GM12875 (cell line): ENCODE results near the gene GPR65.

Source experiments
- H3K4me3 ChIP-seq: one replicate; pipeline ENCODE4 v1.5.1; 2011; ENCODE audit warnings: low read depth, low read length, control low read depth
- CTCF ChIP-seq: IDR thresholded peaks from 2 replicates; pipeline ENCODE4 v1.5.1; 2011; ENCODE audit warnings: low read depth, mild to moderate bottlenecking, control low read depth, inconsistent platforms, low read length, moderate library complexity, borderline replicate concordance; ENCODE audit not compliant: insufficient read depth

The GPR65 gene

GRCh38 chr14:88025313-88025712 lies 20.4 kb downstream of the GPR65 start:
- TF ChIP-seq CTCF, result no peak
- H3K4me3 ChIP-seq, result no peak overlapping the region

- no peak for TF ChIP-seq CTCF
Observed at GRCh38 chr14:88026890-88027289, 22.0 kb downstream of the GPR65 start.

GRCh38 chr14:88029500-88029899 lies 24.6 kb downstream of the GPR65 start:
- no peak for TF ChIP-seq CTCF

More at GRCh38 chr14:88026890-88027289, 22.0 kb downstream of the GPR65 start:
- no peak overlapping the region for H3K4me3 ChIP-seq

GRCh38 chr14:88030079-88030478 lies 25.1 kb downstream of the GPR65 start:
- H3K4me3 ChIP-seq, result no peak overlapping the region
- TF ChIP-seq CTCF, result no peak

More at GRCh38 chr14:88029500-88029899, 24.6 kb downstream of the GPR65 start:
- H3K4me3 ChIP-seq, result no peak overlapping the region

- no peak for TF ChIP-seq CTCF
- no peak overlapping the region for H3K4me3 ChIP-seq
Observed at GRCh38 chr14:88030892-88031291, 26.0 kb downstream of the GPR65 start.

- no peak overlapping the region for H3K4me3 ChIP-seq
- no peak for TF ChIP-seq CTCF
Observed at GRCh38 chr14:88032373-88032772, 27.4 kb downstream of the GPR65 start.

GRCh38 chr14:88034076-88034475 lies 29.1 kb downstream of the GPR65 start:
- no peak for TF ChIP-seq CTCF
- no peak overlapping the region for H3K4me3 ChIP-seq
